Gastroesophageal sphincter (tissue), 3 donors: ENCODE results near the gene RASGRP4.

Experiments used
- CTCF ChIP-seq, 4 experiments: fragments of 200-600 bp in 2 of 4; fragments of 450-650 bp in 2 of 4; sonication (generic) in 1 of 4; IDR thresholded peaks; one replicate each; pipeline ENCODE4 v1.5.1; 2017 to 2019; ENCODE audit warnings: antibody characterized with exemption in 4 of 4, mild to moderate bottlenecking in 2 of 4, moderate library complexity in 2 of 4
- EP300 ChIP-seq: sonication (generic); formaldehyde crosslinking; IDR thresholded peaks from one replicate; pipeline ENCODE4 v1.6.1; 2017; ENCODE audit warnings: antibody characterized with exemption, mild to moderate bottlenecking
- POLR2AphosphoS5 ChIP-seq: sonication (generic); formaldehyde crosslinking; IDR thresholded peaks from one replicate; pipeline ENCODE4 v1.6.1; 2017; ENCODE audit warnings: antibody characterized with exemption

GRCh38 chr19:38391911-38392464 lies 34.0 kb downstream of the RASGRP4 start:
- no peak for TF ChIP-seq CTCF (IDR thresholded peaks at IDR 0.05)
- TF ChIP-seq EP300, result no peak
- TF ChIP-seq POLR2AphosphoS5, result no peak
